HepG2 (cell line): ENCODE data around the gene ZNF648. TPM values are rescaled to one million over a fixed set of nuclear protein-coding genes. Genes with fewer than 3 reads are reported as not detected.

Experiments used
- ATAC-seq: fragments of 200-7000 bp; cut with Tn5 transposase; 3 replicates; pipeline ENCODE4 v1.9.1; 2020; ENCODE audit warnings: mild to moderate bottlenecking, moderate library complexity
- BruUV-seq: library from RNA; stranded (reverse); fragments of 400-500 nt; replicated peaks from 2 replicates; lab custom pipeline; 2021; lab: Mats Ljungman, UMichigan
- CTCF ChIA-PET: fragments of 300-600 bp; formaldehyde crosslinking; extraction: SDS; loops from one replicate; lab custom pipeline; 2021; ENCODE audit warnings: low total read pairs, inconsistent platforms, low intra/inter-chr PET ratio; lab: Yijun Ruan, JAX
- POLR2A ChIA-PET: fragments of 350-600 bp; sonication (Branson Sonifier 250); formaldehyde crosslinking; loops from one replicate; lab custom pipeline; 2020; ENCODE audit warnings: antibody characterized with exemption, inconsistent platforms; lab: Yijun Ruan, JAX
- DNase-seq: peaks from one replicate; pipeline ENCODE4 v3.0.0-alpha.2; 2015; ENCODE audit warnings: low spot score
- FAIRE-seq: peaks from 3 replicates; lab custom pipeline; 2011; peaks lifted over from hg19 to GRCh38; lab: Jason Lieb, UNC
- H2AFZ ChIP-seq: one replicate; pipeline ENCODE4 v1.6.1; 2011; ENCODE audit warnings: low read length, inconsistent platforms
- H3K27ac ChIP-seq: fragments of 300-600 bp; 3 replicates; pipeline ENCODE4 v1.8.0; 2011; ENCODE audit warnings: mixed run types, mild to moderate bottlenecking, mixed read lengths, low read length, inconsistent platforms; ENCODE audit not compliant: insufficient read depth; ENCODE audit errors: extremely low read length
- H3K27me3 ChIP-seq, 2 experiments: fragments of 200-600 bp in 1 of 2; 2 replicates in 1 of 2; 3 replicates in 1 of 2; pipeline versions ENCODE4 v1.6.0 to v1.8.0; 2011; ENCODE audit warnings: low read length in 2 of 2, mild to moderate bottlenecking in 2 of 2, moderate library complexity in 2 of 2, inconsistent platforms in 1 of 2; ENCODE audit not compliant: insufficient read depth in 2 of 2, control insufficient read depth in 1 of 2
- H3K36me3 ChIP-seq, 2 experiments: fragments of 200-600 bp in 1 of 2; replicated peaks in 1 of 2; 2 replicates in 1 of 2; 3 replicates in 1 of 2; pipeline versions ENCODE4 v1.5.1 to v1.8.0; 2011; ENCODE audit warnings: low read length in 2 of 2, inconsistent platforms in 1 of 2; ENCODE audit not compliant: insufficient read depth in 2 of 2, control insufficient read depth in 1 of 2
- H3K4me1 ChIP-seq: 2 replicates; pipeline ENCODE4 v1.5.1; 2012; ENCODE audit warnings: low read length, inconsistent platforms; ENCODE audit not compliant: insufficient read depth
- H3K4me2 ChIP-seq: 2 replicates; pipeline ENCODE4 v1.6.0; 2011; ENCODE audit warnings: low read depth, low read length, inconsistent platforms
- H3K4me3 ChIP-seq, 3 experiments: fragments of 200-600 bp in 1 of 3; sonication (generic), shearing (Covaris generic) in 1 of 3; replicated peaks in 1 of 3; 2 replicates each; pipeline ENCODE4 v1.5.1; 2011 to 2016; ENCODE audit warnings: low read length in 3 of 3, inconsistent platforms in 2 of 3, low read depth in 2 of 3, mild to moderate bottlenecking in 2 of 3, control low read depth in 1 of 3, mixed read lengths in 1 of 3; ENCODE audit not compliant: insufficient read depth in 1 of 3
- H3K79me2 ChIP-seq: one replicate; pipeline ENCODE4 v1.6.1; 2011; ENCODE audit warnings: low read length, inconsistent platforms; ENCODE audit not compliant: insufficient read depth
- H3K9ac ChIP-seq: 2 replicates; pipeline ENCODE4 v1.6.0; 2011; ENCODE audit warnings: mild to moderate bottlenecking, low read depth, low read length, inconsistent platforms; ENCODE audit not compliant: insufficient read depth
- H3K9me3 ChIP-seq: 2 replicates; pipeline ENCODE4 v1.5.1; 2012; ENCODE audit warnings: mild to moderate bottlenecking, low read length
- H4K20me1 ChIP-seq: 2 replicates; pipeline ENCODE4 v1.6.0; 2011; ENCODE audit warnings: inconsistent platforms, mild to moderate bottlenecking, low read length, moderate library complexity; ENCODE audit not compliant: insufficient read depth
- GFI1 ChIP-seq: sonication (generic); formaldehyde crosslinking; IDR thresholded peaks from 2 replicates; pipeline ENCODE4 v1.5.0; 2020; ENCODE audit warnings: missing genetic modification reagents, mild to moderate bottlenecking, borderline replicate concordance
- HNRNPLL ChIP-seq: fragments of 200-400 bp; formaldehyde crosslinking; IDR thresholded peaks from 2 replicates; pipeline ENCODE4 v1.6.1; 2017; ENCODE audit warnings: mild to moderate bottlenecking, low read depth, low read length; ENCODE audit not compliant: poor library complexity, severe bottlenecking
- HOXA9 ChIP-seq: sonication (generic); formaldehyde crosslinking; IDR thresholded peaks from 2 replicates; pipeline ENCODE4 v1.8.1; 2022; ENCODE audit warnings: missing genetic modification reagents, mild to moderate bottlenecking, moderate library complexity, borderline replicate concordance
- IKZF1 ChIP-seq: fragments of 450-650 bp; IDR thresholded peaks from 2 replicates; pipeline ENCODE4 v1.7.1; 2016
- NFIB ChIP-seq: sonication (generic); formaldehyde crosslinking; IDR thresholded peaks from 2 replicates; pipeline ENCODE4 v1.9.0; 2021; ENCODE audit warnings: missing genetic modification reagents, mild to moderate bottlenecking, borderline replicate concordance
- RERE ChIP-seq: IDR thresholded peaks from 2 replicates; pipeline ENCODE4 v1.6.1; 2016; ENCODE audit warnings: low read depth, missing genetic modification reagents, missing compliant biosample characterization
- SCMH1 ChIP-seq: sonication (generic); formaldehyde crosslinking; IDR thresholded peaks from 2 replicates; pipeline ENCODE4 v1.9.0; 2021; ENCODE audit warnings: missing genetic modification reagents, mild to moderate bottlenecking, borderline replicate concordance
- SMAD1 ChIP-seq: sonication (generic); formaldehyde crosslinking; IDR thresholded peaks from 2 replicates; pipeline ENCODE4 v1.4.0; 2020; ENCODE audit warnings: missing genetic modification reagents, low read depth, mild to moderate bottlenecking, borderline replicate concordance
- SOX13 ChIP-seq, 3 experiments: fragments of 450-650 bp in 1 of 3; sonication (generic) in 1 of 3; formaldehyde crosslinking in 1 of 3; IDR thresholded peaks in 2 of 3; conservative IDR thresholded peaks in 1 of 3; 2 replicates each; pipeline versions ENCODE4 v1.5.0 to v1.6.1; 2016 to 2020; ENCODE audit warnings: antibody characterized with exemption in 1 of 3, mild to moderate bottlenecking in 1 of 3, missing compliant biosample characterization in 1 of 3, missing genetic modification reagents in 1 of 3, moderate library complexity in 1 of 3
- SPEN ChIP-seq: sonication (generic); formaldehyde crosslinking; IDR thresholded peaks from 2 replicates; pipeline ENCODE4 v1.5.1; 2020; ENCODE audit warnings: low read depth, mild to moderate bottlenecking, missing genetic modification reagents
- ZBTB7B ChIP-seq: sonication (generic); formaldehyde crosslinking; IDR thresholded peaks from 2 replicates; pipeline ENCODE4 v1.4.0; 2020; ENCODE audit warnings: missing genetic modification reagents
- ZNF20 ChIP-seq: sonication (generic); formaldehyde crosslinking; IDR thresholded peaks from 2 replicates; pipeline ENCODE4 v1.4.0; 2020; ENCODE audit warnings: mild to moderate bottlenecking, moderate library complexity, missing genetic modification reagents
- ZNF224 ChIP-seq: sonication (generic); formaldehyde crosslinking; IDR thresholded peaks from 2 replicates; pipeline ENCODE4 v1.5.0; 2020; ENCODE audit warnings: mild to moderate bottlenecking, missing genetic modification reagents
- ZNF264 ChIP-seq: sonication (generic); formaldehyde crosslinking; IDR thresholded peaks from 2 replicates; pipeline ENCODE4 v1.4.0; 2020; ENCODE audit warnings: missing genetic modification reagents
- ZNF296 ChIP-seq: sonication (generic); formaldehyde crosslinking; conservative IDR thresholded peaks from 2 replicates; pipeline ENCODE4 v1.5.0; 2020; ENCODE audit warnings: mild to moderate bottlenecking, missing genetic modification reagents
- ZSCAN25 ChIP-seq: sonication (generic); formaldehyde crosslinking; IDR thresholded peaks from 2 replicates; pipeline ENCODE4 v1.8.0; 2022; ENCODE audit warnings: mild to moderate bottlenecking, missing genetic modification reagents
- WGBS: methylation state at CpG from one replicate; pipeline ENCODE4 v1.1.6; 2017; ENCODE audit warnings: low lambda C conversion rate; 5-methylcytosine and 5-hydroxymethylcytosine counted together
- in situ Hi-C: cut with HindIII; loops from 2 replicates; pipeline ENCODE4 v1.10.0; 2017; ENCODE audit warnings: low pct_unique_long_range_greater_than_20kb; ENCODE audit not compliant: extremely low pct_ligation_motif_present
- intact Hi-C: fragments of 100-400 bp; cut with micrococcal nuclease; formaldehyde crosslinking; loops from one replicate; pipeline ENCODE4 v1.10.0; 2022; ENCODE audit not compliant: unreplicated experiment
- polyA plus RNA-seq, 8 experiments: library from polyadenylated mRNA; depleted of rRNA in 3 of 8; stranded (reverse) in 7 of 8; unstranded in 1 of 8; fragments of >200 nt; fragmentation: Illumina TruSeq in 4 of 8; extraction: Trizol in 4 of 8; gene quantifications; 2 replicates each; pipeline versions ENCODE4 v1.2.1 to v1.2.3, GENCODE V29; 2011 to 2016; ENCODE audit warnings: low read depth in 4 of 8, missing spikeins in 1 of 8, mixed read lengths in 1 of 8; ENCODE audit not compliant: insufficient read depth in 1 of 8
- total RNA-seq, 5 experiments: library from RNA; depleted of rRNA; stranded (reverse); fragments of >200 nt; fragmentation: Illumina TruSeq; extraction: Trizol; gene quantifications; 2 replicates each; pipeline ENCODE4 v1.2.3, GENCODE V29; 2016; ENCODE audit warnings: low read depth in 1 of 5

The ZNF648 gene
- total and polyA plus RNA-seq, 2 of the 13 experiments (the other 11 are each of a cell fraction or from before 2014, with no cell fraction given) = 0.13 to 0.37 TPM

GRCh38 chr1:182056601-182057366 is 4.7 kb downstream of the ZNF648 start:
- no peak overlapping the region for H2AFZ ChIP-seq
- TF ChIP-seq ZNF20 (no peak), ZNF224 (CRISPR knock-in tag) (no peak), ZNF296 (CRISPR knock-in tag) (no peak), IKZF1 (no peak), SMAD1 (CRISPR knock-in tag) (no peak), GFI1 (CRISPR knock-in tag) (no peak), SCMH1 (CRISPR knock-in tag) (no peak), ZNF264 (CRISPR knock-in tag) (no peak), ZSCAN25 (CRISPR knock-in tag) (no peak), SOX13 (IDR thresholded peaks at IDR 0.05) (no peak), SOX13 (CRISPR knock-in tag; conservative IDR thresholded peaks at IDR 0.05 in 1 of 2, IDR thresholded peaks at IDR 0.05 in 1 of 2) (no peak), ZBTB7B (CRISPR knock-in tag) (no peak), RERE (CRISPR knock-in tag) (no peak), SPEN (no peak), HNRNPLL (no peak), HOXA9 (CRISPR knock-in tag) (no peak), NFIB (CRISPR knock-in tag) (no peak)
- TF ChIP-seq, all 625 proteins: peak for 0
- DNase-seq = no peak
- no TSS peak for BruUV-seq
- FAIRE-seq = no peak
- in situ Hi-C loops (no loop called here), intact Hi-C loops (loop anchor here (10.0 kb wide), 1 partner anchor 582 kb away; no protein-coding TSS in a partner anchor)
- Histone ChIP-seq H4K20me1 (no peaks in the 10 kb centered on the region), H3K9ac (no peak overlapping the region), H3K36me3 (no peaks in the 10 kb centered on the region), H3K27ac (no peak overlapping the region), H3K4me2 (no peak overlapping the region), H3K4me3 (no peak overlapping the region), H3K9me3 (no peaks in the 10 kb centered on the region), H3K4me1 (no peaks in the 10 kb centered on the region), H3K27me3 (peaks cover 0 to 5% of the 10 kb centered on the region in 2 experiments; a peak in 1 of 5 replicates), H3K79me2 (no peaks in the 10 kb centered on the region)
- no peak for ATAC-seq
- CTCF ChIA-PET = no interaction called here
- WGBS = 92% methylated on average over 62 of the region's 80 CpGs
- POLR2A ChIA-PET = no interaction called here
